CD4-positive, alpha-beta T cell treated with Interleukin-17A for 1 hour (primary cell): Measurements from ENCODE around the gene APCS.

ENCODE experiments used
- DNase-seq: peaks from one replicate; pipeline ENCODE4 v3.0.0-alpha.2; 2020

The APCS gene, protein sequence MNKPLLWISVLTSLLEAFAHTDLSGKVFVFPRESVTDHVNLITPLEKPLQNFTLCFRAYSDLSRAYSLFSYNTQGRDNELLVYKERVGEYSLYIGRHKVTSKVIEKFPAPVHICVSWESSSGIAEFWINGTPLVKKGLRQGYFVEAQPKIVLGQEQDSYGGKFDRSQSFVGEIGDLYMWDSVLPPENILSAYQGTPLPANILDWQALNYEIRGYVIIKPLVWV

DNA sequence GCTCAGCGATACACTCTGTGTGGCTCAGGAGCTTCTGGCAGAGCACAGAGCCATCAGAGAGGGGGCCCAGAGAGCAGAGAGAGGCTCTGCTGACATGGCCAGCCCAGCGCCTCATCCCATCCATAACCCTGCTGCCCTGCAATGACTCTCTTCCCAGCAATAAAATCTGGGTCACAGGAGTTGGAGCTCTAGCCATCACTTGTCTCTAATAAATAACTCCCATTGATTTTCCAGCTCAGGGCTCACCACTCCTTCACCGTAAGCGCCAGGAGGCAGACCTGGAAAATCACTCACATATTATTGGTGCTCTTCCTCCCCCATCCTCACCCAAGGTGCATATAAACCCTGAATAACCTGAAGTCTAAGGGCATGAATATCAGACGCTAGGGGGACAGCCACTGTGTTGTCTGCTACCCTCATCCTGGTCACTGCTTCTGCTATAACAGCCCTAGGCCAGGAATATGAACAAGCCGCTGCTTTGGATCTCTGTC, at the start of gene APCS:
Gene APCS, plus strand, starts transcription at position 366 of the 491 bp plus-strand sequence. Its CDS starts 96 bp downstream, at position 462.
- DNase-seq = no peak

- no peak for DNase-seq
Measured at GRCh38 chr1:159548126-159548525, 39.5 kb upstream of the APCS start.

DNA sequence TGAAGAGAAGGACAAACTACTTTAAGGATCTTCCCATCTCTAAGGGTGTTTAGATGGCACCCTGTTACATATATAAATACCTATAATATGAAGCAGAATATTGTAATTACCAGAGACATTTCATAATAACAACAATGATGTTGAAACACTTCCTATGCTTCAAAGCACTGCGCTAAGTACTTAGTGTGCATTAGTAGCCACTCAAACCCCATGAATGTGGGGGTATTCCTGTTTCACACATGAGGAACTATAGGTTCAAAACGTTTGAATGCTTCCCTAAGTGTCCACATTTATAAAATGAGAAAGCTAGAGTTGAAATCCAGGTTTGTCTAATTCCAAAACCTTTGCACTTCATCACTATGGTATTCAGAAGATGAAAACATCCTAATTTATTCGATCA, 33.4 kb upstream of the APCS start:
- no peak for DNase-seq

GRCh38 chr1:159554696-159555095, 32.9 kb upstream of the APCS start:
- no peak for DNase-seq

DNA sequence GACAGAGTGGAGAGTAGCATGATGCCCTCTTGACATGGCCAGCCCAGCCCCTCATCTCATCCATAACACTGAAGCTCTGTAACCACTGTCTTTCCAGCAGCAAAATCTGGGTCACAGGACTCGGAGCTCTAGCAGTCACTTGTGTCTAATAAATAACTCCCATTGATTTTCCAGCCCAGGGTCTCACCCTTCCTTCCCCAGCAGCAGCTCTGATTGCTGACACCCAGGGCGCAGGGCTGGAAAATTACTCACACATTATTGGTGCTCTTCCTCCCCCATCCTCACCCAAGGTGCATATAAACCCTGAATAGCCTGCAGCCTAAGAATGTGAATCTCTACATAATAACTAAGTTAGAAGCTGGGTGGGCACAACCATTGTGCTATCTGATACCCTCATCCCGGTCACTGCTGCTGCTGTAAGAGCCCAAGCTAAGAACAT, 30.7 kb upstream of the APCS start:
- DNase-seq = no peak

- DNase-seq = no peak
Measured at GRCh38 chr1:159560599-159560998, 27.0 kb upstream of the APCS start.

DNA sequence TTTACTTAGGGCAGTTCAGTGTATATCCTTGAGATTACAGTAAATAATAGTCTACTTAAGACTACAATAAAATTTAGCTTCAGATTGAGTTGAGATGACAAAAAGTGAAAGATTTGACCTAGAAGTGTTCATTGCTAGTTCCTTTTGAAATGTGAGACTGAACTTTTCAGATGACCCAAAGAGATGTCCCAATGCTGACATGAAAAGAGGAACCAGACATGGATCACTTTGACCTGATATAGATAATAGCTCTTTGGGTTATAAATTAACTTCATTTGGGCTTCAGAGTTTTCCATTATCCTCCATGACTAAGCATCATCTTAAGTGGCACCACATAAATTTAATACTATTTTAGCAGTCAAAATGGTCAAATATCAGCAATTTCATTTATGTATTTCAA, 26.1 kb upstream of the APCS start:
- no peak for DNase-seq

GRCh38 chr1:159562680-159563079, 24.9 kb upstream of the APCS start:
- DNase-seq = no peak

DNA sequence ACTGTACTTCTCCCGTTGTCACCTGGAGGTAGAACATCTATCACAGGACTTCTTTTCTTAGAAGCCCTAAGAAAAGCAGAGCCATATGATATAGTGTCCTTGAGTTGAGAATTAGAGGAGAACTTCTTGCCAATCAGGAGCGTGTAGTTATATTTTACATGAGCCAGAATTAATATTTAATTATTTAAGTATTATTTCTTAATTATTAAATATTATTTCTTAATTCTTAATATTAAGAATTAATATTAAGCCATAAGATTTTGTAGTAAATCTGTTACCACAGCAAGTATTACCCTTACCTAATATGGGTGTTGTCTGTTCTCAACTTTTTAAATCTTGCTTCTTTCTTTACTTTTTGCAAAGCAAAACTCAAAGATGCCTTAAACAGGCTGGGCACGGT, 10.2 kb upstream of the APCS start:
- no peak for DNase-seq

DNA sequence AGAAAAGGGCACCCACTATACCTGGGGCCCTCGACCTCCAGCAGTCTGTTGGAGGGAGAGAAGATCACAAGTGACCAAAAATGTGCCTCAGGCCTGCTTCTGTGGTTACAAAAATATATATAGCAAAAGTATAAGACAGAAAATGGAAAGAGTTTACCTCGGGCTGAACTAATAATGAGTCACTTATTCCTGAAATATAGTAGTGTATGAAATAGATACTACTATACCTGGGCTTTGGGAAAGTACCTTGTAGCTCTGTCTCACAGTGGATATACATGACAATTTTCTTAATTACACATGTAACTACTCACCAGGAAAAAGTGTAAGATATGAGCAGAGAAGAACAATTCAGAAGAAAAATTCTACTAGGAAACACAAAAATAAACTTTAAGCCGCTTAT, 7.3 kb upstream of the APCS start:
- no peak for DNase-seq

GRCh38 chr1:159581422-159581821, 6.2 kb upstream of the APCS start:
- DNase-seq = no peak

- DNase-seq = no peak
Measured at GRCh38 chr1:159584536-159584935, 3.1 kb upstream of the APCS start.

DNA sequence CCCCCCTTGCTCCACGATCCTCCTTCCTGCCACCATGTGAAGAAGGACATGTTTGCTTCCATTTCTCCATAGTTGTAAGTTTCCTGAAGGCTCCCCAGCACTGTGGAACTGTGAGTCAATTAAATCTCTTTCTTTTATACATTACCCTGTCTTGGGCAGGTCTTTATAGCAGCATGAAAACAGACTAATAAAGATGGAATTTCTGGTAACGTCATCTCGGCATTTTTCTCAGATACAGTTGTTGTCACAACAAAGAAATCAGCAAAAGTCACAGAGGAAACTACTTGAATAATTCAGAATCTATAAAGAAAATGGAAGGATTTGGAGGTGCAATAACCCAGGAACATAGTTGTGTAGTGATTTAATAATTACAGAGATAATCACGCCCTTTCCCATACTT, 4.4 kb downstream of the APCS start:
- DNase-seq = no peak

- no peak for DNase-seq
Measured at GRCh38 chr1:159594625-159595405, 7.2 kb downstream of the APCS start.

DNA sequence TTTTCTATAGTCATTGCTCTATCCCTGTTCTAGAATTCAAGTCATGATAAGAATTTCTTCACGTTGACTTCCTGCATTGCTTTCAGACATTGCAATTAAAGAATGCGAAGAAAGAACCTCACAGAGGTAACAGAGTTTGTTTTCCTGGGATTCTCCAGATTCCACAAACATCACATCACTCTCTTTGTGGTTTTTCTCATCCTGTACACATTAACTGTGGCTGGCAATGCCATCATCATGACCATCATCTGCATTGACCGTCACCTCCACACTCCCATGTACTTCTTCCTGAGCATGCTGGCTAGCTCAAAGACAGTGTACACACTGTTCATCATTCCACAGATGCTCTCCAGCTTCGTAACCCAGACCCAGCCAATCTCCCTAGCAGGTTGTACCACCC, 10.6 kb downstream of the APCS start:
- no peak for DNase-seq

GRCh38 chr1:159600894-159601293, 13.3 kb downstream of the APCS start:
- no peak for DNase-seq

DNA sequence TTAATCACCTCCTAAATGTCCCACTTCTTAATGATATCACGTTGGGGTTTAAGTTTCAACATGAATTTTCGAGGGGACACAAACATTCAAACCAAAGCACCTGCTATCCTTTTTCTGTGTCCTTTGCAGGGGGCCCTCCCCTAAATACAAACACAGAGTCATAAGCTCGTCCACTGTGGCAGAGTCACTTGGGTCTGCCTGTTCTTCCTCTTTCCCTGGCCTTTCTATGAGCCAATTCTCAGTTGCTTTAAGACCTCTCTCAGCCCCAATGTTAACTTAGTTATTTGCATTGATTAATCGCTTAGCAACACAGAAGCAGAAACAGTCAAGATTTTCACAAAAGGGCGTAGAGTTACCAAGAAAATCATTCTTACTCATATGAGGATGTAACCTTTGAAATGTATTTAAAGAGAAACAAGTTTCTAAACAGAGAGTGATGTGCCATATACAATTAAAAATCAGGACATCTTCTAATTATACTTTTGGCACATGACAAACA, 14.9 kb downstream of the APCS start:
- no peak for DNase-seq

- no peak for DNase-seq
Measured at GRCh38 chr1:159612211-159612885, 24.7 kb downstream of the APCS start.

GRCh38 chr1:159632922-159633321, 45.3 kb downstream of the APCS start:
- DNase-seq = no peak
